NCI-H1436 (cell line): ENCODE results near the gene FAM216B.
"Not testable (repeated sequence)": the region's sequence is repeated elsewhere in the genome, so short reads cannot be mapped to it uniquely, and the experiment has no call there.

Source experiments
- DNase-seq: peaks from one replicate; lab custom pipeline; 2025; lab: John Stamatoyannopoulos, UW

The FAM216B gene

GRCh38 chr13:42786715-42787114, 5.3 kb downstream of the FAM216B start:
- no peak for DNase-seq

- DNase-seq = no peak
These were observed 7.2 kb downstream of the FAM216B start for GRCh38 chr13:42788601-42789000.

GRCh38 chr13:42792154-42792553, 10.8 kb downstream of the FAM216B start:
- no peak for DNase-seq

GRCh38 chr13:42794577-42795275, 13.3 kb downstream of the FAM216B start:
- DNase-seq = no peak

- no peak for DNase-seq
These were observed 14.3 kb downstream of the FAM216B start for GRCh38 chr13:42795666-42796065.

GRCh38 chr13:42796747-42797356, 15.5 kb downstream of the FAM216B start:
- no peak for DNase-seq

- no peak for DNase-seq
These were observed 16.7 kb downstream of the FAM216B start for GRCh38 chr13:42798118-42798517.

- DNase-seq = no peak
These were observed 18.8 kb downstream of the FAM216B start for GRCh38 chr13:42800109-42800643.

GRCh38 chr13:42803563-42804204, 22.3 kb downstream of the FAM216B start:
- no peak for DNase-seq

GRCh38 chr13:42804244-42804874, 23.0 kb downstream of the FAM216B start:
- no peak for DNase-seq

- no peak for DNase-seq
These were observed 25.9 kb downstream of the FAM216B start for GRCh38 chr13:42807241-42807640.

GRCh38 chr13:42807866-42808265, 26.5 kb downstream of the FAM216B start:
- no peak for DNase-seq

GRCh38 chr13:42808341-42808940, 27.1 kb downstream of the FAM216B start:
- DNase-seq = no peak

GRCh38 chr13:42812316-42812715, 30.9 kb downstream of the FAM216B start:
- DNase-seq = no peak

- no peak for DNase-seq
These were observed 33.5 kb downstream of the FAM216B start for GRCh38 chr13:42814868-42815267.

GRCh38 chr13:42815681-42816080, 34.3 kb downstream of the FAM216B start:
- no peak for DNase-seq

- no peak for DNase-seq
These were observed 35.2 kb downstream of the FAM216B start for GRCh38 chr13:42816538-42816937.

- DNase-seq = not testable (repeated sequence)
These were observed 38.3 kb downstream of the FAM216B start for GRCh38 chr13:42819687-42820086.

- no peak for DNase-seq
These were observed 39.1 kb downstream of the FAM216B start for GRCh38 chr13:42820451-42820850.

- no peak for DNase-seq
These were observed 40.1 kb downstream of the FAM216B start for GRCh38 chr13:42821437-42821836.

- DNase-seq = no peak
These were observed 51.1 kb downstream of the FAM216B start for GRCh38 chr13:42832341-42833096.
